GM23338 (cell line): ENCODE measurements around the gene TMTC2.

Experiments used
- EZH2phosphoT487 ChIP-seq: fragments of 200-600 bp; sonication (generic); IDR thresholded peaks from one replicate; pipeline ENCODE4 v1.8.1; 2018; ENCODE audit warnings: antibody characterized with exemption; ENCODE audit not compliant: unreplicated experiment
- POLR2AphosphoS5 ChIP-seq: IDR thresholded peaks from 2 replicates; pipeline ENCODE4 v1.6.1; 2016; ENCODE audit warnings: antibody characterized with exemption, low read depth
- TF ChIP-seq, protein P1 (sequence below), 2 experiments: fragments of 200-600 bp in 1 of 2; sonication (generic) in 1 of 2; conservative IDR thresholded peaks; 2 replicates each; pipeline versions ENCODE4 v1.5.1 to v1.6.1; 2016 to 2017; ENCODE audit warnings: antibody characterized with exemption in 2 of 2, low read depth in 2 of 2, mild to moderate bottlenecking in 2 of 2, moderate library complexity in 1 of 2

DNA sequence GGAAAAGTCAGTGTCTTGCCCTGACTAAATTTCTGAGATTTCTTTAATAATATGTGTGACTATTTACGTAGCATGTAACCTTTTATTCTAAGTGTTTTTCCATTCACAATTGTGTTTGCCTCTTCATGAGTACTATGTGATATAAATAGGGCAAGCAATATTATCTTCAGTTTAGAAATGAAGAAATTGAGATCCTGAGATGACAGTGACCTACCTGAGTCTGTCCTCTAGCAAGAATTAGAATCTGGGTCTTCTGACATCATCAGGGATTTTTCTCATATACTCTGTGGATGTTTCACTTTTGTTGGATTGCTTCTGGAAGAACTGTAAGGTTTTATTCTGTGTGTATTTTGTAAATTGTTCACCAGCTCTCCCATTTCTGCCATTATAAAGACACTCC lies 35.0 kb downstream of the TMTC2 start:
- TF ChIP-seq, protein P1, sequence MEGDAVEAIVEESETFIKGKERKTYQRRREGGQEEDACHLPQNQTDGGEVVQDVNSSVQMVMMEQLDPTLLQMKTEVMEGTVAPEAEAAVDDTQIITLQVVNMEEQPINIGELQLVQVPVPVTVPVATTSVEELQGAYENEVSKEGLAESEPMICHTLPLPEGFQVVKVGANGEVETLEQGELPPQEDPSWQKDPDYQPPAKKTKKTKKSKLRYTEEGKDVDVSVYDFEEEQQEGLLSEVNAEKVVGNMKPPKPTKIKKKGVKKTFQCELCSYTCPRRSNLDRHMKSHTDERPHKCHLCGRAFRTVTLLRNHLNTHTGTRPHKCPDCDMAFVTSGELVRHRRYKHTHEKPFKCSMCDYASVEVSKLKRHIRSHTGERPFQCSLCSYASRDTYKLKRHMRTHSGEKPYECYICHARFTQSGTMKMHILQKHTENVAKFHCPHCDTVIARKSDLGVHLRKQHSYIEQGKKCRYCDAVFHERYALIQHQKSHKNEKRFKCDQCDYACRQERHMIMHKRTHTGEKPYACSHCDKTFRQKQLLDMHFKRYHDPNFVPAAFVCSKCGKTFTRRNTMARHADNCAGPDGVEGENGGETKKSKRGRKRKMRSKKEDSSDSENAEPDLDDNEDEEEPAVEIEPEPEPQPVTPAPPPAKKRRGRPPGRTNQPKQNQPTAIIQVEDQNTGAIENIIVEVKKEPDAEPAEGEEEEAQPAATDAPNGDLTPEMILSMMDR (conservative IDR thresholded peaks at IDR 0.05; ENCODE audit: low read depth in 2 of 2), result no peak
- TF ChIP-seq EZH2phosphoT487 (no peak), POLR2AphosphoS5 (no peak)
